ENCODE results near the gene ZG16. TPM values are rescaled to one million over a fixed set of nuclear protein-coding genes. Genes with fewer than 3 reads are reported as not detected.

ZG16 gene
- polyA plus RNA-seq (2012; ENCODE audit: insufficient read length, low read depth), result not detected

- TF ChIP-seq POLR2AphosphoS5 (IDR thresholded peaks at IDR 0.05; ENCODE audit: low read depth, low read length), result no peak
- TF ChIP-seq SIN3A (IDR thresholded peaks at IDR 0.05; ENCODE audit: borderline replicate concordance, insufficient read depth, low read length), result no peak
- no peak for TF ChIP-seq REST (IDR thresholded peaks at IDR 0.05; ENCODE audit: insufficient read depth in 1 of 2, low read depth in 2 of 2, low read length in 2 of 2)
- TF ChIP-seq TAF1 (IDR thresholded peaks at IDR 0.05; ENCODE audit: borderline replicate concordance, insufficient read depth, low read length), result no peak
- no peak for TF ChIP-seq FOXP2 (optimal IDR thresholded peaks at IDR 0.05; ENCODE audit: borderline replicate concordance, extremely low read depth, extremely low read length, insufficient read depth)
Measured at GRCh38 chr16:29777576-29778350, at the start of gene ZG16. ZG16 (plus strand) TSS chr16:29778256; CDS start chr16:29779267, 1,011 bp downstream.

GRCh38 chr16:29729116-29729521 lies 48.9 kb upstream of the ZG16 start:
- TF ChIP-seq TAF1 (IDR thresholded peaks at IDR 0.05; ENCODE audit: borderline replicate concordance, insufficient read depth, low read length), result no peak
- no peak for TF ChIP-seq SIN3A (IDR thresholded peaks at IDR 0.05; ENCODE audit: borderline replicate concordance, insufficient read depth, low read length)
- TF ChIP-seq REST (IDR thresholded peaks at IDR 0.05; ENCODE audit: insufficient read depth in 1 of 2, low read depth in 2 of 2, low read length in 2 of 2), result no peak
- TF ChIP-seq POLR2AphosphoS5 (IDR thresholded peaks at IDR 0.05; ENCODE audit: low read depth, low read length), result no peak
- TF ChIP-seq FOXP2 (optimal IDR thresholded peaks at IDR 0.05; ENCODE audit: borderline replicate concordance, extremely low read depth, extremely low read length, insufficient read depth), result no peak

GRCh38 chr16:29730649-29731048 lies 47.4 kb upstream of the ZG16 start:
- TF ChIP-seq SIN3A (IDR thresholded peaks at IDR 0.05; ENCODE audit: borderline replicate concordance, insufficient read depth, low read length) (no peak), POLR2AphosphoS5 (IDR thresholded peaks at IDR 0.05; ENCODE audit: low read depth, low read length) (no peak), FOXP2 (optimal IDR thresholded peaks at IDR 0.05; ENCODE audit: borderline replicate concordance, extremely low read depth, extremely low read length, insufficient read depth) (no peak)

- TF ChIP-seq POLR2AphosphoS5 (IDR thresholded peaks at IDR 0.05; ENCODE audit: low read depth, low read length), result no peak
Measured at GRCh38 chr16:29734786-29735185, 43.3 kb upstream of the ZG16 start.

- TF ChIP-seq POLR2AphosphoS5 (IDR thresholded peaks at IDR 0.05; ENCODE audit: low read depth, low read length) (no peak), FOXP2 (optimal IDR thresholded peaks at IDR 0.05; ENCODE audit: borderline replicate concordance, extremely low read depth, extremely low read length, insufficient read depth) (no peak), REST (IDR thresholded peaks at IDR 0.05; ENCODE audit: insufficient read depth in 1 of 2, low read depth in 2 of 2, low read length in 2 of 2) (no peak)
Measured at GRCh38 chr16:29736112-29736511, 41.9 kb upstream of the ZG16 start.

- no peak for TF ChIP-seq SIN3A (IDR thresholded peaks at IDR 0.05; ENCODE audit: borderline replicate concordance, insufficient read depth, low read length)
- TF ChIP-seq POLR2AphosphoS5 (IDR thresholded peaks at IDR 0.05; ENCODE audit: low read depth, low read length), result no peak
- TF ChIP-seq REST (IDR thresholded peaks at IDR 0.05; ENCODE audit: insufficient read depth in 1 of 2, low read depth in 2 of 2, low read length in 2 of 2), result no peak
- no peak for TF ChIP-seq TAF1 (IDR thresholded peaks at IDR 0.05; ENCODE audit: borderline replicate concordance, insufficient read depth, low read length)
- TF ChIP-seq FOXP2 (optimal IDR thresholded peaks at IDR 0.05; ENCODE audit: borderline replicate concordance, extremely low read depth, extremely low read length, insufficient read depth), result no peak
Measured at GRCh38 chr16:29736764-29737163, 41.3 kb upstream of the ZG16 start.
